ENCODE measurements around the gene MRPL23.

MRPL23 gene

GRCh38 chr11:1916986-1917522, 30.1 kb upstream of the MRPL23 start:
- no peak overlapping the region for H3K27ac ChIP-seq (ENCODE audit: low read depth, low read length)
- H3K4me3 ChIP-seq (ENCODE audit: low read length), result no peak overlapping the region
- no peaks in the 10 kb centered on the region for H3K4me1 ChIP-seq (ENCODE audit: control insufficient read depth, insufficient read depth, low read length)
- H3K27me3 ChIP-seq (ENCODE audit: control insufficient read depth, insufficient read depth, low read length), result no peaks in the 10 kb centered on the region
- no peak overlapping the region for H3K9ac ChIP-seq (ENCODE audit: low read length)
- H3K36me3 ChIP-seq (ENCODE audit: control insufficient read depth, insufficient read depth, low read length), result no peaks in the 10 kb centered on the region

- H3K36me3 ChIP-seq (ENCODE audit: control insufficient read depth, insufficient read depth, low read length), result no peaks in the 10 kb centered on the region
- no peak overlapping the region for H3K4me3 ChIP-seq (ENCODE audit: low read length)
- H3K9ac ChIP-seq (ENCODE audit: low read length), result no peak overlapping the region
- H3K4me1 ChIP-seq (ENCODE audit: control insufficient read depth, insufficient read depth, low read length), result no peaks in the 10 kb centered on the region
- no peaks in the 10 kb centered on the region for H3K27me3 ChIP-seq (ENCODE audit: control insufficient read depth, insufficient read depth, low read length)
- H3K27ac ChIP-seq (ENCODE audit: low read depth, low read length), result no peak overlapping the region
These were observed 29.4 kb upstream of the MRPL23 start for GRCh38 chr11:1917523-1918435.

GRCh38 chr11:1918436-1919315, 28.5 kb upstream of the MRPL23 start:
- no peak overlapping the region for H3K4me3 ChIP-seq (ENCODE audit: low read length)
- H3K27ac ChIP-seq (ENCODE audit: low read depth, low read length), result no peak overlapping the region
- no peaks in the 10 kb centered on the region for H3K36me3 ChIP-seq (ENCODE audit: control insufficient read depth, insufficient read depth, low read length)
- no peaks in the 10 kb centered on the region for H3K4me1 ChIP-seq (ENCODE audit: control insufficient read depth, insufficient read depth, low read length)
- H3K27me3 ChIP-seq (ENCODE audit: control insufficient read depth, insufficient read depth, low read length), result no peaks in the 10 kb centered on the region
- H3K9ac ChIP-seq (ENCODE audit: low read length), result no peak overlapping the region

- Histone ChIP-seq H3K4me3 (ENCODE audit: low read length) (no peak within 1 kb of the TSS), H3K9ac (ENCODE audit: low read length) (no peak within 1 kb of the TSS), H3K4me1 (ENCODE audit: control insufficient read depth, insufficient read depth, low read length) (no peaks in the 10 kb centered on the region), H3K27me3 (ENCODE audit: control insufficient read depth, insufficient read depth, low read length) (no peaks in the 10 kb centered on the region), H3K36me3 (ENCODE audit: control insufficient read depth, insufficient read depth, low read length) (no peaks in the 10 kb centered on the region), H3K27ac (ENCODE audit: low read depth, low read length) (no peak within 1 kb of the TSS)
These were observed 27.6 kb upstream of the MRPL23 start, which contains the start of gene TNNT3 for GRCh38 chr11:1919391-1920127. TSS of gene TNNT3 (plus strand) at chr11:1919703. CDS start at chr11:1922875, 3,172 bp downstream.

- H3K9ac ChIP-seq (ENCODE audit: low read length), result no peak overlapping the region
- no peaks in the 10 kb centered on the region for H3K27me3 ChIP-seq (ENCODE audit: control insufficient read depth, insufficient read depth, low read length)
- no peaks in the 10 kb centered on the region for H3K4me1 ChIP-seq (ENCODE audit: control insufficient read depth, insufficient read depth, low read length)
- H3K27ac ChIP-seq (ENCODE audit: low read depth, low read length), result no peak overlapping the region
- no peak overlapping the region for H3K4me3 ChIP-seq (ENCODE audit: low read length)
- H3K36me3 ChIP-seq (ENCODE audit: control insufficient read depth, insufficient read depth, low read length), result no peaks in the 10 kb centered on the region
These were observed 26.8 kb upstream of the MRPL23 start for GRCh38 chr11:1920128-1920908.

- Histone ChIP-seq H3K27me3 (ENCODE audit: control insufficient read depth, insufficient read depth, low read length) (no peaks in the 10 kb centered on the region), H3K4me3 (ENCODE audit: low read length) (no peak overlapping the region), H3K36me3 (ENCODE audit: control insufficient read depth, insufficient read depth, low read length) (no peaks in the 10 kb centered on the region), H3K9ac (ENCODE audit: low read length) (no peak overlapping the region), H3K4me1 (ENCODE audit: control insufficient read depth, insufficient read depth, low read length) (no peaks in the 10 kb centered on the region), H3K27ac (ENCODE audit: low read depth, low read length) (peak overlapping the region; percentile 27)
These were observed 26.1 kb upstream of the MRPL23 start for GRCh38 chr11:1920909-1921573.

- H3K36me3 ChIP-seq (ENCODE audit: control insufficient read depth, insufficient read depth, low read length), result no peaks in the 10 kb centered on the region
- H3K27me3 ChIP-seq (ENCODE audit: control insufficient read depth, insufficient read depth, low read length), result no peaks in the 10 kb centered on the region
- H3K9ac ChIP-seq (ENCODE audit: low read length), result no peak overlapping the region
- H3K4me3 ChIP-seq (ENCODE audit: low read length), result no peak overlapping the region
- no peaks in the 10 kb centered on the region for H3K4me1 ChIP-seq (ENCODE audit: control insufficient read depth, insufficient read depth, low read length)
- H3K27ac ChIP-seq (ENCODE audit: low read depth, low read length), result peak overlapping the region; percentile 27
These were observed 25.5 kb upstream of the MRPL23 start for GRCh38 chr11:1921574-1922141.

GRCh38 chr11:1922481-1923081, 24.6 kb upstream of the MRPL23 start:
- Histone ChIP-seq H3K27me3 (ENCODE audit: control insufficient read depth, insufficient read depth, low read length) (no peaks in the 10 kb centered on the region), H3K36me3 (ENCODE audit: control insufficient read depth, insufficient read depth, low read length) (no peaks in the 10 kb centered on the region), H3K4me1 (ENCODE audit: control insufficient read depth, insufficient read depth, low read length) (no peaks in the 10 kb centered on the region), H3K27ac (ENCODE audit: low read depth, low read length) (no peak overlapping the region), H3K9ac (ENCODE audit: low read length) (no peak overlapping the region), H3K4me3 (ENCODE audit: low read length) (no peak overlapping the region)

GRCh38 chr11:1923201-1923956, 23.8 kb upstream of the MRPL23 start:
- H3K27ac ChIP-seq (ENCODE audit: low read depth, low read length), result no peak overlapping the region
- H3K4me1 ChIP-seq (ENCODE audit: control insufficient read depth, insufficient read depth, low read length), result no peaks in the 10 kb centered on the region

GRCh38 chr11:1924181-1924580, 23.0 kb upstream of the MRPL23 start:
- Histone ChIP-seq H3K27me3 (ENCODE audit: control insufficient read depth, insufficient read depth, low read length) (no peaks in the 10 kb centered on the region), H3K9ac (ENCODE audit: low read length) (no peak overlapping the region), H3K4me3 (ENCODE audit: low read length) (no peak overlapping the region), H3K27ac (ENCODE audit: low read depth, low read length) (no peak overlapping the region), H3K36me3 (ENCODE audit: control insufficient read depth, insufficient read depth, low read length) (no peaks in the 10 kb centered on the region), H3K4me1 (ENCODE audit: control insufficient read depth, insufficient read depth, low read length) (no peaks in the 10 kb centered on the region)

More at GRCh38 chr11:1923201-1923956, 23.8 kb upstream of the MRPL23 start:
- no peaks in the 10 kb centered on the region for H3K36me3 ChIP-seq (ENCODE audit: control insufficient read depth, insufficient read depth, low read length)
- no peaks in the 10 kb centered on the region for H3K27me3 ChIP-seq (ENCODE audit: control insufficient read depth, insufficient read depth, low read length)
- no peak overlapping the region for H3K4me3 ChIP-seq (ENCODE audit: low read length)
- H3K9ac ChIP-seq (ENCODE audit: low read length), result no peak overlapping the region

Measured in rectal smooth muscle tissue (tissue), 1 donor.